Activated CD4-positive, alpha-beta memory T cell treated with anti-CD3 and anti-CD28 coated beads, Interleukin-2, amount 10 ng/mL, durations not matched to agents 7 days and 5 days (primary cell): Measurements from ENCODE around the gene XIRP2. TPM values are rescaled to one million over a fixed set of nuclear protein-coding genes. Genes with fewer than 3 reads are reported as not detected.

ENCODE experiments used
- CTCF ChIA-PET: fragments of 350-600 bp; sonication (Branson Sonifier 250); formaldehyde crosslinking; loops from one replicate; lab custom pipeline; 2021; ENCODE audit warnings: antibody characterized with exemption, inconsistent platforms; lab: Charles Lee
- POLR2A ChIA-PET: fragments of 350-600 bp; sonication (Branson Sonifier 250); formaldehyde crosslinking; loops from one replicate; lab custom pipeline; 2021; ENCODE audit warnings: antibody characterized with exemption; lab: Charles Lee
- DNase-seq: peaks from one replicate; pipeline ENCODE4 v3.0.0-alpha.2; 2020
- H3K27ac Mint-ChIP-seq: one replicate; pipeline ENCODE4 v1.8.0; 2021; ENCODE audit warnings: mild to moderate bottlenecking, mixed read lengths
- H3K27me3 Mint-ChIP-seq: one replicate; pipeline ENCODE4 v1.8.0; 2021; ENCODE audit warnings: mixed read lengths
- H3K36me3 Mint-ChIP-seq: one replicate; pipeline ENCODE4 v1.8.0; 2021; ENCODE audit warnings: low read depth, mixed read lengths
- H3K4me1 Mint-ChIP-seq: one replicate; pipeline ENCODE4 v1.8.0; 2021; ENCODE audit warnings: mixed read lengths
- H3K4me3 Mint-ChIP-seq: one replicate; pipeline ENCODE4 v1.8.0; 2021; ENCODE audit warnings: mild to moderate bottlenecking, mixed read lengths
- H3K9me3 Mint-ChIP-seq: one replicate; pipeline ENCODE4 v1.8.0; 2021; ENCODE audit warnings: mixed read lengths
- total RNA-seq, 2 experiments: library from RNA; stranded (reverse); gene quantifications; one replicate each; pipeline ENCODE4 v1.2.3, GENCODE V29; 2021

Gene XIRP2
- total RNA-seq, 2 experiments from 2014 or later, result not detected

- no peaks in the 10 kb centered on the region for H3K9me3 Mint-ChIP-seq
- H3K27ac Mint-ChIP-seq, result no peak overlapping the region
- H3K4me3 Mint-ChIP-seq, result no peak overlapping the region
- ChIA-PET CTCF (no interaction called here), POLR2A (no interaction called here)
- no peak for DNase-seq
- H3K36me3 Mint-ChIP-seq, result no peaks in the 10 kb centered on the region
- H3K4me1 Mint-ChIP-seq, result no peaks in the 10 kb centered on the region
- H3K27me3 Mint-ChIP-seq, result no peaks in the 10 kb centered on the region
Observed at GRCh38 chr2:167135706-167136105, 247.4 kb downstream of the XIRP2 start.

DNA sequence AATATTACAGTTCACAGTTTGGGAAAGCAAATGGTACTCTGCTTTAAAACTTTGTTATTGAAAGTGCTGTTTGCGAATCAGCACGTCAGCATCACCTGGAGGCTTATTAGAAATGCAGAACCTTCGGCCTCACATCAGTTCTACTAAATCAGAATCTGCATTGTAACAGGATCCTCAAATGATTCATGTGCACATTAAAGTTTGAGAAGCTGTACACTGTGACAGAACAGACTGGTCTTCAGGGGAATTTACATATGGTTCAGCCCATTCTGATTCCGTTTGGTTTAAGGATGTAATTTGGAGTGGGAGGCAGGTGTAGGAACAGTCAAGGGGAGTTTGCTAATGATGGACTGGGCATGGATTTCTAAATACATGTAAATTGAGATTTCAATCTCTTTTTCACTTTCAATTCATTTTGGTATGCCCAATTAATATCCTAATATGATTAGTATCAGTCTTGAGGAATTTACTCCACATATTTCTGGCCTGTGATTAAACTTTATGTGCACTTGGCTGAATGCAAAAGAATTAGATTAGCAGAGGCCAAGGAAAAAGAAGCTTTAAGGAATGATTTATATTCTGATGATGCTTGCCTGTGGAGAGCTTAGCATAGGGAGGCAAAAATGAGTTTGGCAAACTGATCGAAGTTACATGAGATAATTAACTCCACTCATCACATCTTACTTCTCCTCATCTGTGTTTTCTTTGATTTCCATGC, 248.8 kb downstream of the XIRP2 start:
- Mint-ChIP-seq H3K4me1 (no peaks in the 10 kb centered on the region), H3K27ac (no peak overlapping the region), H3K36me3 (no peaks in the 10 kb centered on the region), H3K4me3 (no peak overlapping the region), H3K27me3 (no peaks in the 10 kb centered on the region), H3K9me3 (no peaks in the 10 kb centered on the region)
- ChIA-PET POLR2A (no interaction called here), CTCF (no interaction called here)
- DNase-seq, result no peak

GRCh38 chr2:167140330-167140729, 252.1 kb downstream of the XIRP2 start:
- H3K9me3 Mint-ChIP-seq, result no peaks in the 10 kb centered on the region
- no peaks in the 10 kb centered on the region for H3K27me3 Mint-ChIP-seq
- DNase-seq, result no peak
- ChIA-PET CTCF (no interaction called here), POLR2A (no interaction called here)
- no peaks in the 10 kb centered on the region for H3K36me3 Mint-ChIP-seq
- H3K27ac Mint-ChIP-seq, result no peak overlapping the region
- no peaks in the 10 kb centered on the region for H3K4me1 Mint-ChIP-seq
- no peak overlapping the region for H3K4me3 Mint-ChIP-seq

DNA sequence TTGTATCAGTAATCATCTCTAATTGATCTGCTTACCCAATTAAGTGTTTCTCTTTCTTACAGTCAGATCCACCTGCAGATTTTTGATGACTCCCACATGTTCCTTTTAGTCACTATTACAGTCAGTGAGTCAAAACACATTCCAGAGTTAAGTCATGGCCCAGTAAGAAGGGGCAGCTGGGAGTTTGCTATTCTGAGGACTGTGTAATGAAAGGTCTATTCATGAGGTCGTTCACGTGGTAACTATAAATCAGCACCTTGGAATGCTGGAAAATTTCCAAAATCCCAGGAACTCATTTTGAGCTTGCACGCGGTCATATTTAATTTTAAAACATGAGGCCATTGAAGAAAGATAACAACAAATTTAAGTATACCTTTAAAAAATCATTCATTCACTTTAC, 252.5 kb downstream of the XIRP2 start:
- H3K27ac Mint-ChIP-seq, result no peak overlapping the region
- no peak overlapping the region for H3K4me3 Mint-ChIP-seq
- no peaks in the 10 kb centered on the region for H3K27me3 Mint-ChIP-seq
- no peak for DNase-seq
- CTCF ChIA-PET, result no interaction called here
- POLR2A ChIA-PET, result no interaction called here
- H3K36me3 Mint-ChIP-seq, result no peaks in the 10 kb centered on the region
- no peaks in the 10 kb centered on the region for H3K9me3 Mint-ChIP-seq
- no peaks in the 10 kb centered on the region for H3K4me1 Mint-ChIP-seq

GRCh38 chr2:167142554-167142953, 254.3 kb downstream of the XIRP2 start:
- H3K4me3 Mint-ChIP-seq, result no peak overlapping the region
- ChIA-PET POLR2A (no interaction called here), CTCF (no interaction called here)
- no peaks in the 10 kb centered on the region for H3K36me3 Mint-ChIP-seq
- no peak for DNase-seq
- H3K9me3 Mint-ChIP-seq, result no peaks in the 10 kb centered on the region
- no peaks in the 10 kb centered on the region for H3K27me3 Mint-ChIP-seq
- H3K4me1 Mint-ChIP-seq, result no peaks in the 10 kb centered on the region
- no peak overlapping the region for H3K27ac Mint-ChIP-seq

GRCh38 chr2:167144179-167144898, 256.1 kb downstream of the XIRP2 start:
- ChIA-PET POLR2A (no interaction called here), CTCF (no interaction called here)
- no peaks in the 10 kb centered on the region for H3K9me3 Mint-ChIP-seq
- H3K4me1 Mint-ChIP-seq, result no peaks in the 10 kb centered on the region
- H3K27ac Mint-ChIP-seq, result no peak overlapping the region
- DNase-seq, result no peak
- H3K4me3 Mint-ChIP-seq, result no peak overlapping the region
- no peaks in the 10 kb centered on the region for H3K36me3 Mint-ChIP-seq
- no peaks in the 10 kb centered on the region for H3K27me3 Mint-ChIP-seq

DNA sequence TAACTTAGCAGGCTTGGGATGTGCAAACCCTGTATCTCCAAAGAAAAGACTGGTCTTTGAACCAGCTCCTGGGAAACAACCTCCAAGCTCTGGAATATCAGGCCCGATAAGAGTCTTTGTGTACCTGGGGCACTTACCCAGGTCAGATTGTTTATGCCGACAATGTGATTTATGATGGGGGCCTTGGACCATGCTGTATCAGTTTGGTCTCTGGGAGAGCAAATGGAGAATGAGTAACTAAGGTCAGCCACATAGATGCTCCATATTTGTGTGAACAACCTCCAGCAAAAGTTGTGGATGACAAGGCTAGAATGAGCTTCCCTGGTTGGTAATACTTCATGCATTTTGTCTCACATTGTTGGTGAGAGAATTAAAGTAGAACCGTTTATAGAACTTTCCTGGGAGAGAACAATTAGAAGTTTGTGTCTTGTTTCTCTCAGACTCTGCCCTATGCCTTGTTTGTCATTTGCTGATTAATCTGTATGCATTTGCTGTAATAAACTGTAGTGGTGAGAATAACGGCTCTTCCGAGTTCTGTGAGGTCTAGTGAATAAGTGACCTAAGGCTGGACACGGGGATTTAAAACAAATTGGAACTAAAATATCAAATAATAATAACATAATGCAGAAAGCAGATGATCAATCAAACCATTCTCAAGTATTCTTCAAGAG, 259.1 kb downstream of the XIRP2 start:
- no peaks in the 10 kb centered on the region for H3K27me3 Mint-ChIP-seq
- no peaks in the 10 kb centered on the region for H3K4me1 Mint-ChIP-seq
- ChIA-PET CTCF (no interaction called here), POLR2A (no interaction called here)
- H3K36me3 Mint-ChIP-seq, result no peaks in the 10 kb centered on the region
- H3K9me3 Mint-ChIP-seq, result no peaks in the 10 kb centered on the region
- DNase-seq, result no peak
- H3K4me3 Mint-ChIP-seq, result no peak overlapping the region
- no peak overlapping the region for H3K27ac Mint-ChIP-seq

DNA sequence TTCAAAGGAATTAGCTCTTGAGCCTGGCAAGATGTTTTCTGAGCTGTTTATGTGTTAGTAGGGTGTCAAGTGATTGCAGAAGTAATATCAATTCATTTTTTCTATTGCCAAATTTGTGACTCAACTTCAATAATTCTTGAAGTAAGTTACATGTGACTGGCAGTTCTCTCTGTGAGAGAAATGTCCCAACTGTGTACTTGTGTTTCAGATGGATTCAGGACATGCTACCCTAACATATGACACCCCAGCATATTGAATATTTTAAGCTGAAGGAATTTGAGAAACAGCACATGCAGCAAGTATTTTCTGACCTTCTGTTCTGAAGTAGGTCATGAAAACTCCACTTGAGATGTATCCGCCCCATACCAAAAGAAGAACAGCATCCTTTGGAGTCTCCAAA, 263.6 kb downstream of the XIRP2 start:
- no peaks in the 10 kb centered on the region for H3K27me3 Mint-ChIP-seq
- POLR2A ChIA-PET, result no interaction called here
- no peaks in the 10 kb centered on the region for H3K4me1 Mint-ChIP-seq
- H3K9me3 Mint-ChIP-seq, result no peaks in the 10 kb centered on the region
- CTCF ChIA-PET, result no interaction called here
- DNase-seq, result no peak
- no peaks in the 10 kb centered on the region for H3K36me3 Mint-ChIP-seq
- H3K27ac Mint-ChIP-seq, result no peak overlapping the region
- no peak overlapping the region for H3K4me3 Mint-ChIP-seq

- H3K9me3 Mint-ChIP-seq, result no peaks in the 10 kb centered on the region
- H3K27me3 Mint-ChIP-seq, result no peaks in the 10 kb centered on the region
- H3K36me3 Mint-ChIP-seq, result no peaks in the 10 kb centered on the region
- DNase-seq, result no peak
- ChIA-PET POLR2A (no interaction called here), CTCF (no interaction called here)
- H3K4me1 Mint-ChIP-seq, result no peaks in the 10 kb centered on the region
- H3K27ac Mint-ChIP-seq, result no peak overlapping the region
- no peak overlapping the region for H3K4me3 Mint-ChIP-seq
Observed at GRCh38 chr2:167157523-167157922, 269.2 kb downstream of the XIRP2 start.

DNA sequence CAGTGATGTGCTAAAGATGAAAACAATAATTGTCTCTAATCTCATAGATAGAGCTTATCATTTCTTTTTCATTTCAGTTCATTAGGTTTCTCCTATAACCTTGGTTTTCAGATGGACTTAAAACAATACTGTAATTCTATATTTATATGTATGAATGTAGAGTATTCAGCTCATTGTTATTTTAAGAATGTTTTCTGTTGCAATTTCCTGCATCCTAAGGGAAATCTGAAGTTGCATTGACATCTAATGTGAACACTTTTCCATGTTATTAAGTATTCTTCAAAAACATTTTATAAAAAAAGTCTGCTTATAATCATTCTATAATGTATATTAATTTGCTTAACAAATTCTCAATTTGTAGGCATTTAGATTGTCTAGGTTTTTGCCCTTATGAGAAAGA, 288.9 kb downstream of the XIRP2 start:
- no peak overlapping the region for H3K27ac Mint-ChIP-seq
- H3K27me3 Mint-ChIP-seq, result no peaks in the 10 kb centered on the region
- H3K9me3 Mint-ChIP-seq, result peaks cover 9% of the 10 kb centered on the region
- H3K36me3 Mint-ChIP-seq, result no peaks in the 10 kb centered on the region
- no peak for DNase-seq
- ChIA-PET CTCF (no interaction called here), POLR2A (no interaction called here)
- no peaks in the 10 kb centered on the region for H3K4me1 Mint-ChIP-seq
- H3K4me3 Mint-ChIP-seq, result no peak overlapping the region

- Mint-ChIP-seq H3K36me3 (no peaks in the 10 kb centered on the region), H3K9me3 (peaks cover 4% of the 10 kb centered on the region), H3K27me3 (no peaks in the 10 kb centered on the region), H3K4me3 (no peak overlapping the region), H3K4me1 (no peaks in the 10 kb centered on the region), H3K27ac (no peak overlapping the region)
- ChIA-PET POLR2A (no interaction called here), CTCF (no interaction called here)
- no peak for DNase-seq
Observed at GRCh38 chr2:167181134-167181533, 292.9 kb downstream of the XIRP2 start.

DNA sequence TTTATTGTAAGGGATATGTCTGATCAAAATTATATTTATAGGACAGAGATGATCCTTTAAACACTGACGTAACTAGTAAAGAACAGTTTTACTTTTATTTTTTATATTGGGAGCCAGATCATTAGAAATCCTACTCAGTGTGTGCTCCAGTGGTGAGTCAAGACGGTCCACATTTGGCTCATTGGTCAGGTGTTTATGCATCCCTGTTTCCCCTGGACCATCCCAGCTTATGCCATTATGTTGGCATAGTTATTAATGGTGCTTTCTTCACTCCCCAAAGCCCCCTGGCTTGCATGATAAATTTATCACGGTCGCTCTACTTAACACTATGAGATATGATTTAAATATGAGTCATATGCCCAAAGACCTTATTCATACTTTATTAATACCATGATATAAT, 293.4 kb downstream of the XIRP2 start:
- POLR2A ChIA-PET, result no interaction called here
- Mint-ChIP-seq H3K9me3 (no peaks in the 10 kb centered on the region), H3K27ac (no peak overlapping the region), H3K27me3 (no peaks in the 10 kb centered on the region), H3K4me1 (no peaks in the 10 kb centered on the region), H3K36me3 (no peaks in the 10 kb centered on the region), H3K4me3 (no peak overlapping the region)
- DNase-seq, result no peak
- CTCF ChIA-PET, result no interaction called here

- Mint-ChIP-seq H3K27me3 (no peaks in the 10 kb centered on the region), H3K4me3 (no peak overlapping the region), H3K4me1 (no peaks in the 10 kb centered on the region), H3K9me3 (no peaks in the 10 kb centered on the region), H3K36me3 (no peaks in the 10 kb centered on the region), H3K27ac (no peak overlapping the region)
- ChIA-PET CTCF (no interaction called here), POLR2A (no interaction called here)
- no peak for DNase-seq
Observed at GRCh38 chr2:167182403-167182802, 294.1 kb downstream of the XIRP2 start.
